Activated CD8-positive, alpha-beta T cell treated with anti-CD3 and anti-CD28 coated beads, Interleukin-2, amount 10 ng/mL, durations not matched to agents 7 days and 5 days (primary cell): Measurements from ENCODE around the gene BCR. TPM values are rescaled to one million over a fixed set of nuclear protein-coding genes. Genes with fewer than 3 reads are reported as not detected.

Experiments used
- ATAC-seq: fragments of 150-1000 bp; cut with Tn5 transposase; one replicate; pipeline ENCODE4 v1.10.0; 2021; ENCODE audit warnings: moderate library complexity
- CTCF ChIA-PET: fragments of 350-600 bp; sonication (Branson Sonifier 250); formaldehyde crosslinking; loops from one replicate; lab custom pipeline; 2021; ENCODE audit warnings: antibody characterized with exemption; lab: Charles Lee
- POLR2A ChIA-PET: fragments of 350-600 bp; sonication (Branson Sonifier 250); formaldehyde crosslinking; loops from one replicate; lab custom pipeline; 2021; ENCODE audit warnings: antibody characterized with exemption; lab: Charles Lee
- DNase-seq: peaks from one replicate; pipeline ENCODE4 v3.0.0-alpha.2; 2020
- H3K27ac Mint-ChIP-seq: one replicate; pipeline ENCODE4 v1.8.0; 2021; ENCODE audit warnings: mild to moderate bottlenecking, mixed read lengths
- H3K27me3 Mint-ChIP-seq: one replicate; pipeline ENCODE4 v1.8.0; 2021; ENCODE audit warnings: low read depth, mixed read lengths
- H3K36me3 Mint-ChIP-seq: one replicate; pipeline ENCODE4 v1.8.0; 2021; ENCODE audit warnings: low read depth, mixed read lengths
- H3K4me1 Mint-ChIP-seq: one replicate; pipeline ENCODE4 v1.8.0; 2021; ENCODE audit warnings: low read depth, mixed read lengths
- H3K4me3 Mint-ChIP-seq: one replicate; pipeline ENCODE4 v1.8.0; 2021; ENCODE audit warnings: mild to moderate bottlenecking, mixed read lengths
- H3K9me3 Mint-ChIP-seq: one replicate; pipeline ENCODE4 v1.8.0; 2022; ENCODE audit warnings: mixed read lengths; ENCODE audit not compliant: insufficient read depth
- total RNA-seq, 2 experiments: library from RNA; stranded (reverse); gene quantifications; one replicate each; pipeline ENCODE4 v1.2.3, GENCODE V29; 2021

Gene BCR
- total RNA-seq, 2 experiments from 2014 or later = 31.1 to 31.9 TPM

- no peak overlapping the region for H3K4me3 Mint-ChIP-seq
- CTCF ChIA-PET = no interaction called here
- peak overlapping the region; percentile 32 for H3K27ac Mint-ChIP-seq
- no peaks in the 10 kb centered on the region for H3K9me3 Mint-ChIP-seq
- DNase-seq (no peak), ATAC-seq (no peak)
- no peaks in the 10 kb centered on the region for H3K36me3 Mint-ChIP-seq
- no peaks in the 10 kb centered on the region for H3K27me3 Mint-ChIP-seq
- H3K4me1 Mint-ChIP-seq = peaks cover 1% of the 10 kb centered on the region
- POLR2A ChIA-PET = no interaction called here
Observed at GRCh38 chr22:23256986-23257888, 76.9 kb downstream of the BCR start.

- no peaks in the 10 kb centered on the region for H3K27me3 Mint-ChIP-seq
- ChIA-PET POLR2A (no interaction called here), CTCF (no interaction called here)
- H3K4me3 Mint-ChIP-seq = no peak overlapping the region
- H3K4me1 Mint-ChIP-seq = peaks cover 1% of the 10 kb centered on the region
- ATAC-seq (no peak), DNase-seq (no peak)
- H3K9me3 Mint-ChIP-seq = no peaks in the 10 kb centered on the region
- H3K36me3 Mint-ChIP-seq = no peaks in the 10 kb centered on the region
- H3K27ac Mint-ChIP-seq = no peak overlapping the region
Observed at GRCh38 chr22:23257889-23258825, 77.8 kb downstream of the BCR start.

GRCh38 chr22:23258826-23259170 lies 78.5 kb downstream of the BCR start:
- CTCF ChIA-PET = no interaction called here
- Mint-ChIP-seq H3K36me3 (no peaks in the 10 kb centered on the region), H3K9me3 (no peaks in the 10 kb centered on the region), H3K27ac (no peak overlapping the region), H3K4me1 (peaks cover 6% of the 10 kb centered on the region), H3K4me3 (no peak overlapping the region), H3K27me3 (no peaks in the 10 kb centered on the region)
- no peak for ATAC-seq
- POLR2A ChIA-PET = no interaction called here
- no peak for DNase-seq

GRCh38 chr22:23259916-23260644 lies 79.8 kb downstream of the BCR start:
- Mint-ChIP-seq H3K36me3 (no peaks in the 10 kb centered on the region), H3K4me1 (peaks cover 10% of the 10 kb centered on the region), H3K4me3 (no peak overlapping the region), H3K27ac (no peak overlapping the region), H3K9me3 (no peaks in the 10 kb centered on the region), H3K27me3 (no peaks in the 10 kb centered on the region)
- no peak for ATAC-seq
- POLR2A ChIA-PET = no interaction called here
- CTCF ChIA-PET = no interaction called here
- DNase-seq = no peak

- no peaks in the 10 kb centered on the region for H3K9me3 Mint-ChIP-seq
- ChIA-PET POLR2A (no interaction called here), CTCF (no interaction called here)
- H3K27me3 Mint-ChIP-seq = no peaks in the 10 kb centered on the region
- peaks cover 10% of the 10 kb centered on the region for H3K4me1 Mint-ChIP-seq
- DNase-seq = no peak
- no peak for ATAC-seq
- H3K27ac Mint-ChIP-seq = no peak overlapping the region
- no peaks in the 10 kb centered on the region for H3K36me3 Mint-ChIP-seq
- no peak overlapping the region for H3K4me3 Mint-ChIP-seq
Observed at GRCh38 chr22:23260645-23261581, 80.6 kb downstream of the BCR start.

- POLR2A ChIA-PET = no interaction called here
- Mint-ChIP-seq H3K4me1 (peaks cover 10% of the 10 kb centered on the region), H3K27ac (no peak overlapping the region), H3K4me3 (no peak overlapping the region), H3K9me3 (no peaks in the 10 kb centered on the region), H3K36me3 (no peaks in the 10 kb centered on the region), H3K27me3 (no peaks in the 10 kb centered on the region)
- CTCF ChIA-PET = no interaction called here
- DNase-seq (no peak), ATAC-seq (no peak)
Observed at GRCh38 chr22:23261900-23262450, 81.7 kb downstream of the BCR start.

GRCh38 chr22:23262518-23263332 lies 82.4 kb downstream of the BCR start:
- DNase-seq = no peak
- Mint-ChIP-seq H3K27me3 (no peaks in the 10 kb centered on the region), H3K9me3 (no peaks in the 10 kb centered on the region), H3K27ac (no peak overlapping the region), H3K36me3 (no peaks in the 10 kb centered on the region), H3K4me1 (peaks cover 9% of the 10 kb centered on the region), H3K4me3 (no peak overlapping the region)
- POLR2A ChIA-PET = no interaction called here
- CTCF ChIA-PET = no interaction called here
- no peak for ATAC-seq

GRCh38 chr22:23263651-23264555 lies 83.6 kb downstream of the BCR start:
- no peaks in the 10 kb centered on the region for H3K36me3 Mint-ChIP-seq
- H3K9me3 Mint-ChIP-seq = no peaks in the 10 kb centered on the region
- CTCF ChIA-PET = no interaction called here
- H3K4me1 Mint-ChIP-seq = peaks cover 19% of the 10 kb centered on the region
- H3K4me3 Mint-ChIP-seq = no peak overlapping the region
- peak; percentile 89 for ATAC-seq
- H3K27ac Mint-ChIP-seq = peak overlapping the region; percentile 65
- H3K27me3 Mint-ChIP-seq = no peaks in the 10 kb centered on the region
- peak; percentile 62 for DNase-seq
- POLR2A ChIA-PET = no interaction called here

GRCh38 chr22:23264610-23265367 lies 84.5 kb downstream of the BCR start:
- POLR2A ChIA-PET = no interaction called here
- DNase-seq = no peak
- CTCF ChIA-PET = interaction anchor here (1.4 kb wide), 1 partner anchor 25 kb away, joined by 4 read pairs; no protein-coding TSS in a partner anchor
- Mint-ChIP-seq H3K4me1 (peaks cover 23% of the 10 kb centered on the region), H3K36me3 (no peaks in the 10 kb centered on the region), H3K27ac (no peak overlapping the region), H3K9me3 (no peaks in the 10 kb centered on the region), H3K27me3 (no peaks in the 10 kb centered on the region), H3K4me3 (no peak overlapping the region)
- ATAC-seq = no peak
